ENCODE data around the gene KCNE1. TPM values are rescaled to one million over a fixed set of nuclear protein-coding genes. Genes with fewer than 3 reads are reported as not detected.
A peak's percentile ranks its signal among the peaks of the same experiment; 100 is the strongest.

The KCNE1 gene
- total and polyA plus RNA-seq, 2 of the 13 experiments (the other 11 are each of a cell fraction or from before 2014, with no cell fraction given): 0.35 TPM; not detected in 1

DNA sequence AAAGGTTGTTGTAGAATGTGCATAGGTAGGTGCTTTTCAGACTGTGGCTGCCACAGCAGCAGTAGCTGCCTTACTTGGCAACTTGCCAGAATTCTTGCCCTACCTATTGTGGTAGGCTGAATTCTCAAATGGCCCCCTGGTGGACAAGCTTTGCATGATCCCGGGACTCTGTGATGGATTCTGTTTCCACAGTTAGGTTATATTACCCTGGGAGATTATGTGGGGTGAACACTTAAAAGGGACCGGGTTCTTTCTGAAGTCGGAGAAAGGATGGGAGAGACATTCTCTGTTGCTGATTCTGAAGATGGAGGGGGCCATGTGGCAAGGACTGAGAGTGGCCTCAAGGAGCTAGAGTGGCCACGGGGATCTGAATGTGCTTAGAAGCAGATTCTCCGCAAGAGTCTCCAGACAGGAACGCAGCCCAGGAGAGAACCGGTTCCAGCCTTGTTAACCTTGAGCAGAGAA, 32.1 kb upstream of the KCNE1 start (continued):
- TF ChIP-seq ZNF275 (CRISPR knock-in tag; IDR thresholded peaks at IDR 0.05; ENCODE audit: borderline replicate concordance) (no peak), FOXM1 (CRISPR knock-in tag; IDR thresholded peaks at IDR 0.05) (no peak), ZNF256 (CRISPR knock-in tag; conservative IDR thresholded peaks at IDR 0.05) (no peak), PCBP1 (IDR thresholded peaks at IDR 0.05; ENCODE audit: borderline replicate concordance, low read depth, low read length) (no peak), GTF2F1 (IDR thresholded peaks at IDR 0.05; ENCODE audit: low read length) (peak; percentile 98), ZNF670 (CRISPR knock-in tag; IDR thresholded peaks at IDR 0.05; ENCODE audit: borderline replicate concordance) (no peak), RXRB (CRISPR knock-in tag; IDR thresholded peaks at IDR 0.05; ENCODE audit: borderline replicate concordance) (peak; percentile 29; the same call in 1 of the 2 replicates), SCMH1 (CRISPR knock-in tag; IDR thresholded peaks at IDR 0.05; ENCODE audit: borderline replicate concordance) (no peak), TEAD3 (CRISPR knock-in tag; optimal IDR thresholded peaks at IDR 0.05; ENCODE audit: borderline replicate concordance) (peak; percentile 44), USF2 (IDR thresholded peaks at IDR 0.05; ENCODE audit: low read depth, low read length) (no peak), USF2 (CRISPR knock-in tag; IDR thresholded peaks at IDR 0.05; ENCODE audit: borderline replicate concordance) (no peak), FOSL2 (CRISPR knock-in tag; IDR thresholded peaks at IDR 0.05) (peak; percentile 23; the same call in 1 of the 2 replicates), ZNF678 (CRISPR knock-in tag; IDR thresholded peaks at IDR 0.05) (no peak)
- TF ChIP-seq, protein P1, sequence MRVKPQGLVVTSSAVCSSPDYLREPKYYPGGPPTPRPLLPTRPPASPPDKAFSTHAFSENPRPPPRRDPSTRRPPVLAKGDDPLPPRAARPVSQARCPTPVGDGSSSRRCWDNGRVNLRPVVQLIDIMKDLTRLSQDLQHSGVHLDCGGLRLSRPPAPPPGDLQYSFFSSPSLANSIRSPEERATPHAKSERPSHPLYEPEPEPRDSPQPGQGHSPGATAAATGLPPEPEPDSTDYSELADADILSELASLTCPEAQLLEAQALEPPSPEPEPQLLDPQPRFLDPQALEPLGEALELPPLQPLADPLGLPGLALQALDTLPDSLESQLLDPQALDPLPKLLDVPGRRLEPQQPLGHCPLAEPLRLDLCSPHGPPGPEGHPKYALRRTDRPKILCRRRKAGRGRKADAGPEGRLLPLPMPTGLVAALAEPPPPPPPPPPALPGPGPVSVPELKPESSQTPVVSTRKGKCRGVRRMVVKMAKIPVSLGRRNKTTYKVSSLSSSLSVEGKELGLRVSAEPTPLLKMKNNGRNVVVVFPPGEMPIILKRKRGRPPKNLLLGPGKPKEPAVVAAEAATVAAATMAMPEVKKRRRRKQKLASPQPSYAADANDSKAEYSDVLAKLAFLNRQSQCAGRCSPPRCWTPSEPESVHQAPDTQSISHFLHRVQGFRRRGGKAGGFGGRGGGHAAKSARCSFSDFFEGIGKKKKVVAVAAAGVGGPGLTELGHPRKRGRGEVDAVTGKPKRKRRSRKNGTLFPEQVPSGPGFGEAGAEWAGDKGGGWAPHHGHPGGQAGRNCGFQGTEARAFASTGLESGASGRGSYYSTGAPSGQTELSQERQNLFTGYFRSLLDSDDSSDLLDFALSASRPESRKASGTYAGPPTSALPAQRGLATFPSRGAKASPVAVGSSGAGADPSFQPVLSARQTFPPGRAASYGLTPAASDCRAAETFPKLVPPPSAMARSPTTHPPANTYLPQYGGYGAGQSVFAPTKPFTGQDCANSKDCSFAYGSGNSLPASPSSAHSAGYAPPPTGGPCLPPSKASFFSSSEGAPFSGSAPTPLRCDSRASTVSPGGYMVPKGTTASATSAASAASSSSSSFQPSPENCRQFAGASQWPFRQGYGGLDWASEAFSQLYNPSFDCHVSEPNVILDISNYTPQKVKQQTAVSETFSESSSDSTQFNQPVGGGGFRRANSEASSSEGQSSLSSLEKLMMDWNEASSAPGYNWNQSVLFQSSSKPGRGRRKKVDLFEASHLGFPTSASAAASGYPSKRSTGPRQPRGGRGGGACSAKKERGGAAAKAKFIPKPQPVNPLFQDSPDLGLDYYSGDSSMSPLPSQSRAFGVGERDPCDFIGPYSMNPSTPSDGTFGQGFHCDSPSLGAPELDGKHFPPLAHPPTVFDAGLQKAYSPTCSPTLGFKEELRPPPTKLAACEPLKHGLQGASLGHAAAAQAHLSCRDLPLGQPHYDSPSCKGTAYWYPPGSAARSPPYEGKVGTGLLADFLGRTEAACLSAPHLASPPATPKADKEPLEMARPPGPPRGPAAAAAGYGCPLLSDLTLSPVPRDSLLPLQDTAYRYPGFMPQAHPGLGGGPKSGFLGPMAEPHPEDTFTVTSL (CRISPR knock-in tag; IDR thresholded peaks at IDR 0.05; ENCODE audit: borderline replicate concordance): no peak
- TF ChIP-seq, protein P2, sequence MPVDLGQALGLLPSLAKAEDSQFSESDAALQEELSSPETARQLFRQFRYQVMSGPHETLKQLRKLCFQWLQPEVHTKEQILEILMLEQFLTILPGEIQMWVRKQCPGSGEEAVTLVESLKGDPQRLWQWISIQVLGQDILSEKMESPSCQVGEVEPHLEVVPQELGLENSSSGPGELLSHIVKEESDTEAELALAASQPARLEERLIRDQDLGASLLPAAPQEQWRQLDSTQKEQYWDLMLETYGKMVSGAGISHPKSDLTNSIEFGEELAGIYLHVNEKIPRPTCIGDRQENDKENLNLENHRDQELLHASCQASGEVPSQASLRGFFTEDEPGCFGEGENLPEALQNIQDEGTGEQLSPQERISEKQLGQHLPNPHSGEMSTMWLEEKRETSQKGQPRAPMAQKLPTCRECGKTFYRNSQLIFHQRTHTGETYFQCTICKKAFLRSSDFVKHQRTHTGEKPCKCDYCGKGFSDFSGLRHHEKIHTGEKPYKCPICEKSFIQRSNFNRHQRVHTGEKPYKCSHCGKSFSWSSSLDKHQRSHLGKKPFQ (CRISPR knock-in tag; IDR thresholded peaks at IDR 0.05; ENCODE audit: insufficient replicate concordance): no peak
- TF ChIP-seq, protein P3, sequence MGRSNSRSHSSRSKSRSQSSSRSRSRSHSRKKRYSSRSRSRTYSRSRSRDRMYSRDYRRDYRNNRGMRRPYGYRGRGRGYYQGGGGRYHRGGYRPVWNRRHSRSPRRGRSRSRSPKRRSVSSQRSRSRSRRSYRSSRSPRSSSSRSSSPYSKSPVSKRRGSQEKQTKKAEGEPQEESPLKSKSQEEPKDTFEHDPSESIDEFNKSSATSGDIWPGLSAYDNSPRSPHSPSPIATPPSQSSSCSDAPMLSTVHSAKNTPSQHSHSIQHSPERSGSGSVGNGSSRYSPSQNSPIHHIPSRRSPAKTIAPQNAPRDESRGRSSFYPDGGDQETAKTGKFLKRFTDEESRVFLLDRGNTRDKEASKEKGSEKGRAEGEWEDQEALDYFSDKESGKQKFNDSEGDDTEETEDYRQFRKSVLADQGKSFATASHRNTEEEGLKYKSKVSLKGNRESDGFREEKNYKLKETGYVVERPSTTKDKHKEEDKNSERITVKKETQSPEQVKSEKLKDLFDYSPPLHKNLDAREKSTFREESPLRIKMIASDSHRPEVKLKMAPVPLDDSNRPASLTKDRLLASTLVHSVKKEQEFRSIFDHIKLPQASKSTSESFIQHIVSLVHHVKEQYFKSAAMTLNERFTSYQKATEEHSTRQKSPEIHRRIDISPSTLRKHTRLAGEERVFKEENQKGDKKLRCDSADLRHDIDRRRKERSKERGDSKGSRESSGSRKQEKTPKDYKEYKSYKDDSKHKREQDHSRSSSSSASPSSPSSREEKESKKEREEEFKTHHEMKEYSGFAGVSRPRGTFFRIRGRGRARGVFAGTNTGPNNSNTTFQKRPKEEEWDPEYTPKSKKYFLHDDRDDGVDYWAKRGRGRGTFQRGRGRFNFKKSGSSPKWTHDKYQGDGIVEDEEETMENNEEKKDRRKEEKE (IDR thresholded peaks at IDR 0.05): no peak
